HG02763 (cell line): Measurements from ENCODE around the gene RAB39A.
"Not testable (repeated sequence)": the region's sequence is repeated elsewhere in the genome, so short reads cannot be mapped to it uniquely, and the experiment has no call there.

Experiments
- ATAC-seq: cut with Tn5 transposase; IDR thresholded peaks from one replicate; pipeline ENCODE4 v1.9.1; 2021; ENCODE audit warnings: mild to moderate bottlenecking, moderate library complexity; ENCODE audit not compliant: unreplicated experiment

Gene RAB39A, protein sequence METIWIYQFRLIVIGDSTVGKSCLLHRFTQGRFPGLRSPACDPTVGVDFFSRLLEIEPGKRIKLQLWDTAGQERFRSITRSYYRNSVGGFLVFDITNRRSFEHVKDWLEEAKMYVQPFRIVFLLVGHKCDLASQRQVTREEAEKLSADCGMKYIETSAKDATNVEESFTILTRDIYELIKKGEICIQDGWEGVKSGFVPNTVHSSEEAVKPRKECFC

DNA sequence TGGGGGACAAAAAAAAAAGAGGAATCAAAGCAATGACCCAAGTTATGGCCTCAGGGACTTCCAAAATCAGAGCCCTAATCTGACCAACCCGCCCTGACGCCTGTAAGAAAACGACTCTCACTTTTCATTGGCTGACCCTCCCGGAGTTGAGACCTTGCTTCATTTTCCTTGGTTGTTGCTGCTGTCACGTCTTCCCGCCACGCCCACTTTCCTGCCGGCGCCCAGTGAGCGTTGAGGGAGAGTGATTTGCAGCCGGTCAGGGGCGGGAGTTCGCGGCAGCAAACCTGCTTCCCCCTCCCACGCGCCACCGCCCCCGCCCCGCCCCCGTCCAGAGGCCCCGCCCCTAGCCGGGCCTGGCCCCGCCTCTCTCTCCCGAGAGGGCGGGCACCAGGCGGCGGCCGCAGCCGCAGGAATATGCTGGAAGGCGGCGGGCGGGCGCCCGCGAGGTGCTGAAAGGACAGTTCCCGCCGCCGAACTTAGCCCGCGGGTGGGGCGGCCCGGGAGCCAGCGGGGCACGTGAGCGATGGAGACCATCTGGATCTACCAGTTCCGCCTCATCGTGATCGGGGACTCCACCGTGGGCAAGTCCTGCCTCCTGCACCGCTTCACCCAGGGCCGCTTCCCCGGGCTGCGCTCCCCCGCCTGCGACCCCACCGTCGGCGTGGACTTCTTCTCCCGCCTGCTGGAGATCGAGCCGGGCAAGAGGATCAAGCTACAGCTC is at the start of gene RAB39A:
Gene RAB39A, plus strand, starts transcription at position 403 of the 721 bp plus-strand sequence. Its CDS starts 121 bp downstream, at position 524.
- ATAC-seq: peak; percentile 94

DNA sequence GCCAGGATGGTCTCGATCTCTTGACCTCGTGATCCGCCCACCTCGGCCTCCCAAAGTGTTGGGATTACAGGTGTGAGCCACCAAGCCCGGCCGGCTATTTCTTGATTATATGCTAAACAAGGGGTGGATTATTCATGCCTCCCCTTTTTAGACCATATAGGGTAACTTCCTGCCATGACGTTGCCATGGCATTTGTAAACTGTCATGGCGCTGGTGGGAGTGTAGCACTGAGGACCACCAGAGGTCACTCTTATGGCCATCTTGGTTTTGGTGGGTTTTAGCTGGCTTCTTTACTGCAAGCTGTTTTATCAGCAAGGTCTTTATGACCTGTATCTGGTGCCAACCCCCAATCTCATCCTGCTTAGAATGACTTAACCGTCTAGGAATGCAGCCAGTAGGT is 46.8 kb upstream of the RAB39A start:
- not testable (repeated sequence) for ATAC-seq

DNA sequence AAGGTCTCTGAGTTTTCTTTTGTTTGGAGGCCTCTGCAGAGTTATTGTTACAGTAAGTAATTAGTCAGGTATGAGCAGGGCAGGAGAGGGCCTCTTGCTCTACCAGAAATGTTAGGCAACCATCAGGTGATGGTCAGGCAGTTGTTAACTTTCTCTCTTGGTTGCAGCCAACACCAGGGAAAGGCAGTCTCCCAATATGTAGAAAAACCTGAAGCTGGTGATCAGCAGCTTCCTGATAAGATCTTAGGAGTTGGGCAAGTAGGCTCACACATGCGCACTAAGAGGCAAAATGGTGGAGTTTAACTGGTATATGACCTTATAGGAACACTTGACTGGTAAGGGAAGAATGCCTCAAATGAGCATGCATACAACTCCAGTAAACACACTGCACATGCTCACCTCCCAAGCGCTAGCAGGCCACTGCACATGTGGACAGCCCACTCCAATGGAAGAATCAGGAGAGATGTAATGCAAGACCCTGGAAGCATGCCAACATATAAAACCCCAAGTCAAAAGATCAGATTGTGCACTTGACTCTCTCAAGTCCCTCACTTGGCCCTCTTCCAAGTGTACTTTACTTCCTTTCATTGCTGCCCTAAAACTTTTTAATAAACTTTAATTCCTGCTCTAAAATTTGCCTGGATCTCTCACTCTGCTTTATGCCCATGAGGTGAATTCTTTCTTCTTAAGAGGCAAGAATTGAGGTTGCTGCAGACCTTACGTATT is 46.0 kb upstream of the RAB39A start:
- ATAC-seq: no peak

DNA sequence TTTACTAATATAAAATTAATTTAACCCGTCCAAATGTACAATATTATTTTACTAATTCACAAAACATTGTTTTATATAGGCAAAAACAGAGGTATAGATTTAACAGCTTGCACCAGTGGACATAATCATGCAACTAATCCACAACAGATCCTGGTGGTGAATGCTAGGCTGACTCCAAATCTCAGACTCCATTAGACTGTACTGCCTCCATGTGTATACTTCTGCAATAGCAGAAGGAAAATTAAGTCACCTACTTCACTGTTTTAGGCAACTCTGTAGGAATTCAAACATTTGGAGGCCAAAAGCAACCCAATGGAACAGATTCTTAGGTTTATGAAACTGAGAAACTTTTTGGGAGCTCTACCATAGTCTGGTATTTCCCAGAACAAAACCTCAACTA is 30.0 kb upstream of the RAB39A start:
- no peak for ATAC-seq

DNA sequence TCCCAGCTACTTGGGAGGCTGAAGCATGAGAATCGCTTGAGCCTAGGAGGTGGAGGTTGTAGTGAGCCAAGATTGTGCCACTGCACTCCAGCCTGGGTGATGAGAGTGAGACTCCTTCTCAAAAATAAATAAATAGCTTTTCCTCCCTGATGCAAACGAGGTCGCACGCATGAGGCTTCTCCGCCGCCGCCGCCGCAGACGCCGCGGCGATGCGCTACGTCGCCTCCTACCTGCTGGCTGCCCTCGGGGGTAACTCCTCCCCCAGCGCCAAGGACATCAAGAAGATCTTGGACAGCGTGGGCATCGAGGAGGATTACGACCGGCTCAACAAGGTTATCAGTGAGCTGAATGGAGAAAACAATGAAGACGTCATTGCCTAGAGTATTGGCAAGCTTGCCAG is 20.0 kb upstream of the RAB39A start:
- ATAC-seq: no peak

DNA sequence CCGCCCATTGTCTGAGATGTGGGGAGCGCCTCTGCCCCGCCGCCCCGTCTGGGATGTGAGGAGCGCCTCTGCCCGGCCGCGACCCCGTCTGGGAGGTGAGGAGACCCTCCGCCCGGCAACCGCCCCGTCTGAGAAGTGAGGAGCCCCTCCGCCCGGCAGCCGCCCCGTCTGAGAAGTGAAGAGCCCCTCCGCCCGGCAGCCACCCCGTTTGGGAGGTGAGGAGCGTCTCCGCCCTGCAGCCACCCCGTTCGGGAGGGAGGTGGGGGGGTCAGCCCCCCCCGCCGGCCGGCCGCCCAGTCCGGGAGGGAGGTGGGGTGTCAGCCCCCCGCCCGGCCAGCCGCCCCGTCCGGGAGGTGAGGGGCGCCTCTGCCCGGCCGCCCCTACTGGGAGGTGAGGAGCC is 15.8 kb upstream of the RAB39A start:
- not testable (repeated sequence) for ATAC-seq

DNA sequence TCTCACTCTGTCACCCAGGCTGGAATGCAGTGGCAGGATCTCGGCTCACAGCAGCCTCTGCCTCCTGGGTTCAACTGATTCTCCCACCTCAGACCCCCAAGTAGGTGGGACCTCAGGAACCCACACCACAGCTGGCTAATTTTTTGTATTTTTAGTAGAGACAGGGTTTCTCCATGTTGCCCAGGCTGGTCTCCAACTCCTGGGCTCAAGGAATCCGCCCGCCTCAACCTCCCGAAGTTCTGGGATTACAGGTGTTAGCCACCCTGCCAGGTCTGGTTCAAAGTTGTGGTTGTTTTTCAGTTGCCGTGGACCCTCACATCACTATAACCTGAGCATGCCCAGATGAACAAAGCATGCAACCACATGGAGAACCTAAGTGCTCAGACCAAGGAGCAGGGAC is 13.0 kb upstream of the RAB39A start:
- ATAC-seq: no peak

DNA sequence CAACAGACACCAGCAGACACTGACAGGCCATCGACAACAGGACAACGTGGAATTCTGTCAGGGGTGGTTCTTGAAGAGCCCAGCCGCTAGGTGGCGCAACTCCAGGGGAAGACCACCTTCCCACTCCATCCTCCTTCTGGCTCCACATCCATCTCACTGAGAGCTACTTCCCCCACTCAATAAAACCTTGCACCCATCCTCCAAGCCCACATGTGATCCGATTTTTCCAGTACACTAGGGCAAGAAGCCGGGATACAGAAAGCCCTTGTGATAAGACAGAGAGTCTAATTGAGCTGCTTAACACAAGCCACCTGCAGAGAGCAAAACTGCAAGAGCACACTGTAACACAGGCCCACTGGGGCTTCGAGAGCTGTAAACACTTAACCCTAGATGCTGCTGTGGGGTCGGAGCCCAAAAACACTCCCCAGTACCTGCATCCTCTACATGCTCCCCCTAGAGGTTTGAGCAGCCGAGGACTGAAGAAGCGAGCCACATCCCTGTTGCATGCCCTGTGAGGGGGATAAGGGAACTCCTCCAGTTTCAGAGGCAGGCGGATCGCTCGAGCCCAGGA is 11.5 kb upstream of the RAB39A start:
- no peak for ATAC-seq

DNA sequence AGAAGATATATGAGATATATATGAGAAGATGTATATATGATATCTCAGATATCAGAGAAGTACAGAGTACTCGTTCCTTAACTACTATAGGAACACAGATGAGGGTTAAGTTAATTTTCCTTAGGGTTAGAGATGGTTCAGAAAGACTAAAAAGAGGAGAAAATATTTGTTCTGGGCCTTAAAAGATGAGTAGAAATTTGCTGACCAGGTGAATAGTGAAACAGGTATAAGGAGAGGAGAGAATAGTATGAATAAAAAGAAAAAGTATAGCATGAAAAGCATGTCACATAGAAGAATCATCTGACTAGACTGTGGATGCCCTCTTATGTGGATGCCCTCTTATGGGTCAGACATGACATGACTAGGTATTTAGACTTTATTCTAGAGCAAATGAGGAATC is 6.3 kb upstream of the RAB39A start:
- no peak for ATAC-seq

DNA sequence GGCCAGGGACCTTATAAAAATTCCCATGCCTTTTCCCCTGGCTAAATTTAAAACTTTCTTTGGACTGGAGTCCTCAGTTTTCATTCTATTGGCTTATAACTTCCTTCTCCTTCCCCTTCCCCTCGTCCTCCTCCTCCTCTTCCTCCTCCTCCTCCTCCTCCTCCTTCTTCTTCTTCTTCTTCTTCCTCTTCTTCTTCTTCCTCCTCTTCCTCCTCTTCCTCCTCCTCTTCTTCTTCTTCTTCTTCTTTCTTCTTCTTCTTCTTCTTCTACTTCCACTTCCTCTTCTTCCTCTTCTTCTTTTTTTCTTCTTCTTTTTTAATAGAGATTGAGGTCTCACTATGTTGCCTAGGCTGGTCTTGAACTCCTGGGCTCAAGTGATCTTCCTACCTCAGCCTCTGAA is 4.7 kb upstream of the RAB39A start:
- not testable (repeated sequence) for ATAC-seq

DNA sequence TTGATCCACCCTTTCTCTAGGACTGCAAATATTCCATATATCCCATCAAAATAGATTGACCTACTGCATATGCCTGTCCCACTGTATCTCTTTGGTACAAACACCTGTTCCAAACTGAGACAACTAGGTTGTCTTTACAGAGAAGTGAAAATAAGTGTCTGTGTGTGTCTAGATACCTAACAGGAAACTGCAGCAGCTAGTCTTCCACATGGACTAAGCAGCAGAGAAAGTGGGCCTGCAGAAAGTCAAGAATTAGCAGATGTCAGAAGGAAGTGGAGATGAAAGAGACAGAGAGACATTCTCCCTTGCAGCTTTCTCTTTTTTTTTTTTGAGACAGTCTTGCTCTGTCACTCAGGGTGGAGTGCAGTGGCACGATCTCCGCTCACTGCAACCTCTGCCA is 3.9 kb upstream of the RAB39A start:
- ATAC-seq: no peak

DNA sequence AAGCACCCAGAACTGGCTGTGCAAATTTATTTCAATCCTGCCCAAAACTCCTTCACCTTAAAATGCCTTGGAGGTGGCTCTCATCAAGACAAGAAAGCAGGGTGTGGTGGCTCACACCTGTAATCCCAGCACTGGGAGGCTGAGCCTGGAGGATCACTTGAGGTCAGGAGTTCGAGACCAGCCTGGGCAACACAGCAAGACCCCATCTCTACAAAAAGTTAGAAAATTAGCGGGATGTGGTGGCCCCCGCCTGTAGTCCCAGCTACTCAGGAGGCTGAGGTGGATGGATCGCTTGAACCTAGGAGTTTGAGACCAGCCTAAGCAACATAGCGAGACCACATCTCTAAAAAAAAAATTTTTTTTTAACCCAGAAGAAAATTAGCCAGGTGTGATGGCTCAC is 689 bp upstream of the RAB39A start:
- no peak for ATAC-seq

DNA sequence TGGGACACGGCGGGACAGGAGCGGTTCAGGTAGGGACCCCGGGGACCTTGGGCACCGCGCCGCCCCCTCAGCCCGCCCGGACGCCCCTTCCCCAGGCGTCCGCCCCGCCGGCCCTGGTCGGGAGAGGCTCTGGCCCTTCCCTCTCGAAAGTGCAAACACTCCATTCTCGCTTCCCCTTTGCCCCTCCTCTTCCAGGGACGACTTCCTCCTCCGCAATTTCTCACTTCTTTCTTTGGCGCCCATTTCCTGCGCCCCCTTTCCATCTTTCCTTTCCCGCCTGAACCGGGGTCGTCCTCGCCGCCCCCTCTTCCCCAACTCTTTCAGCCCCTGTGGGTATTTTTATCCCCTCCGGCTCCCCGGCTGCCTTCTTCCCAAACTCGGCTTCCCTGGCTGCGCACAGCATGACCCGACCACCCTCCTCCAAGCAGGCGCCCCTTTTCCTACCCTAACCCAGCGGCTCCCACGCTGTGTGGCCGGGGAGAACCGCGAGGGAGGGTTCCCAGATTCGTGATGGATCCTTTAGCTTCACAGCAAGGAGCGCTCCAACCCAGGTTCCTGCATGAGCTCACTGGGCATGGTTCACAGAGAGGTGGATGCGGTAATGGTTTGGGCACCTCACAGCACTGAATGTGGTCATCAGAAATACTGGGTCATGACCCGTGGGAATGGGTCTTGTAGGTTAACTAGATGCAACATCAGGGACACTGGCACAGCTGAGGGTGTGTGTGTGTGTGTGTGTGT is 689 bp downstream of the RAB39A start:
- peak; percentile 13 for ATAC-seq

DNA sequence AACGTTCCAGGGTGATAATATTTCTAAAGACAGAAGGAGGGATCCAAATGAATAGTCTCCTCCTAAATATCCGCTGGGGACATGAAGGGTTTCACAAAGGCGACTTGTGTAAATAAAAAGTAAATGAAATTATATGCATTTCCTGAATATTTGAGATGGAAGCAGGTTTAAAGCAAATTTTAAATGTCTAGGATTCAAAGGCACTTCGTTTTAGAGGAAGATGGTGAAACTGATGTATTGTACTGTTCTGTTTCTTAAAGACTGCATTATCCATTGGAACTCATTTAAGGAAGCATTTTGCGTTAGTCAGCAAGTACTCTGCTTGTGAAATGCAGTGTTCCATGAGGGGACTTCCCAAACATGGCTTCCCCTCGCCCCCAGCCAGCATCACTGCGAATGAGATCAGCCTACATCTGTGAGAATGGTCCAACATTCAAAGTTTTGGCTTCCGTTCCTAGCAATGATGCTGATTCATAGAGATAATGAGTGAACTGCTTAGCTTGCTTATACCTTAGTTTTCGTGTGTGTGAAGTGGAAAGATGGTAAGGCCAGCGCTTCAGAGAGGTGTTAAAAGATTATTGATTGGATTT is 1.5 kb downstream of the RAB39A start:
- ATAC-seq: no peak

DNA sequence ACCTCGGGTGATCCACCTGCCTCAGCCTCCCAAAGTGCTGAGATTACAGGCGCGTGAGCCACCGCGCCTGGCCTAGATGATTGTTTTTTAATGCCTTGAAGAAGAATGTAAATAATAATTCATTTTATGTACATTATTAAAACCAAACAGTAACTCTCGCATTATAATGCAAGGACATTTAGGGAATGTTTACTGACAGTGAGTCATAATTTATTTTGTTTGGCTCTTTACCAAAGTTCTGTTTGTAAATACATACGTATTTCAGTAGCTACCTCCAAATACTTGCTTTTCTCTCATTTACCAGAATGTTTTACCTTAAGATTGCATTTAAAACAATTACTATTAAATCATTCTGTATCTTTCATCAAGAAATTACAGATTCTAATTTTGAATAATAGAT is 3.0 kb downstream of the RAB39A start:
- no peak for ATAC-seq

DNA sequence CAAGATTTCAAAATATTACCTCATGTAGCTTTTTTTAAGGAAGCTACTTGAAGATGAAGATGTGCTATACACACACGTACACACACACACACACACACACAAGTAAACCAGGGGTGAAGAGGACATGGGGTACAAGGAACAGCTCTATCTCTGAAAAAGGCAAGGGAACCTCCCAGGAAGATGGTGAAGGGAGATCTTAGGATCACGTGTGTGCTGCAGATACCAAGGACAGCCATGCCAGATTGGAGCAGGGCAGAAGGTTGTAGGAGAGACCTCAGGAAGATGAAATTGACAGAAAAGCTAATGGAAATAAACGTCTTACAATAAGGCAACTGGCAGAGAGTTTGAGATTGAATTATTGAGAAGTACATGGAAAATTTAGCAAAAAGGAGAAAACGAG is 19.7 kb downstream of the RAB39A start:
- ATAC-seq: no peak

DNA sequence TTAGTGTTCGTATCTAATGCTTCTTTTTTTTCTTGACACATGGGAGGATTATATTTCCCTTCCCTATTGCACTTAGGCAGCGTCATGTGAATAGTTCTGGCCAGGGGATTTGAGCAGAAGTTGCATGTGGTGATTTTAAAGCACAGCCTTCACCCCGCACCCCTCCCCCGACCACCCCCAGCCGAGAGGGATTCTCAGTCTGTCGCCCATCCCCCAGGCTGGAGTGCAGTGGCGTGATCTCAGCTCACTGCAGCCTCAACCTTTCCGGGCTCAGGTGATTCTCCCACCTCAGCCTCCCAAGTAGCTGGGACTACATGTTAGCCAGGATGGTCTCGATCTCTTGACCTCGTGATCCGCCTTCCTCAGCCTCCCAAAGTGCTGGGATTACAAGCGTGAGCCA is 20.1 kb downstream of the RAB39A start:
- ATAC-seq: not testable (repeated sequence)

DNA sequence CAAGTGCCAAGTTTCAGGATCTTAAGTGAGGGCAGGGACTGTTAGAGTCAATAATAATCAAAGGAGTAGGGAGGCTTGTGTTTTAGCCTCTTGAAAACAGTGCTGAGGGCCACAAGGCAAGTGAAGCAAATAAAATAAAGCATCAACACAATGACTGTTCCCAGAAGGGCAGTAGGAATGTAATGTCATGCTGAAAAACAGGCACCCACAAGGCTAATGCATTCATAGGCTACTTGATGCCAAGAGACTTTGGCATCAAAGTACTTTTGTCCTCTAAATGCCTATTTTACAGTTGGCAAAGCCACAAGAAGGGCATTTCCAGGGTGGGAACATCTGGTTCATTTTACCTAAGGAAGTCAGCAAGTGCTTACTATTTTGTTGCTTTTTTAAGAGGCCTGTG is 22.9 kb downstream of the RAB39A start:
- ATAC-seq: no peak

DNA sequence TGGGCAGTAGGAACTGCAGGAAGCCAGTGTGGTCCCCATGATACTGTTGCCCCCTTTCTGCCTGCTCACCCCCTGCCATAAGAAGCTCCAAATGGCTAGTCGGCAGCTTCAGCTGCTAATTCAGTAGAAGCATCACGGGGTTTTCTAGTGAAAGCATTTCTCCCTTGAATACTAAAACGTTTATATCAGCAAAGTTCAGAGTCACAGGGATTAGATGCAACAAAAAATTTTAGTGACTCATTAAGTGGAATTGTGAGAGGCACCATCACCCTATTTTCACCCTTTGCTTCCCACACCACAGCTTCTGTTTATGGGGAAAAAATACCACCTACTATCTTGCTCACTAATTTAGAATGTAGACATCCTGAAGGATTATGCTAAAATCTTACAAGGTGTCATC is 25.2 kb downstream of the RAB39A start:
- no peak for ATAC-seq

DNA sequence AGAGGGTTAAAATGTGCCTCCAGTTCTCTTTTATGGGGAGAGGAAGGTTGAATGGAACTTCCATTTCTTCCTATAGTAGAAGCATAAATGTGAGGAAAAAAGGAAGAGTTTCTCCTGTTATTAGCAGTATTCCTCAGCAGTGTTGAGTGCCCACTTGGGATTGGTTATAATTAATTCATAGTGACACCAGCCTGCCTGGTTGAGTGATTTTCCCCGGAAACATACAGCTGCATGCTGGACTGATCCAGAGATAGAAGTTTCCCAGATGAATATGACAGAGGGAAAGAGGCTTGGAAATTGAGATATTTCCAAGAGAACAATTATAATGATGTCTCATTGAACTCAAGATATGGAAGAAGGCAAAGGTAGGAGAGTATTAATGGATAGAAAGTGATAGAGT is 28.3 kb downstream of the RAB39A start:
- ATAC-seq: no peak

DNA sequence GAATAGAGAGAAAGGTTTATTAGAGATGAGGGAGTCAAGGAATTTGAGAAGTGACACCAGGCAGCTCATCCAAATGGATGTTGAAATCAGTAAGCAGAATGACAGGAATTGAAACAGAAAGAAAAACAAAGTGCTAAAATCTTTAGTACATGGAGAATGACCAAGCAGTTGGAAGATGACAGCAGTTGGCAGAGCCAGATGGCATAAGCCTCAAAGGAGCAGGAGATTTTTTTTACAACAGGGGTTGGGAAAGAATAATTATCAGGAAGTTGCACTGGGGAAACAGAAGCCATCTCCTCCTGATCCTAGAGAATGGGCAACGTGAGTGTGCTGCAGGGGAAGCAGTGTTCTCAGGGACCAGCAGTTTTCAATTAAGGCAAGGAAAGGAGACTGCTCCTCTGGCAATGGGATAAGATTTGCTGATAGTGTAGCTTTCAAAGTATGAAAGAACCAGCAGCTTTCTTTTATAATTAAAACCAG is 28.9 kb downstream of the RAB39A start:
- peak; percentile 65 for ATAC-seq
